Measurements from ENCODE around the gene MROH7.

The MROH7 gene

GRCh38 chr1:54643736-54644135, 2.1 kb downstream of the MROH7 start:
- no peak for TF ChIP-seq CTCF (IDR thresholded peaks at IDR 0.05)
- Mint-ChIP-seq H3K27me3 (ENCODE audit: low read depth, poor library complexity) (peaks cover 20% of the 10 kb centered on the region), H3K4me1 (peaks cover 42% of the 10 kb centered on the region), H3K9me3 (peaks cover 46% of the 10 kb centered on the region), H3K27ac (no peak overlapping the region), H3K36me3 (ENCODE audit: low read depth) (peaks cover 11% of the 10 kb centered on the region), H3K4me3 (no peak overlapping the region)
- no peak for DNase-seq

- no peak for TF ChIP-seq CTCF (IDR thresholded peaks at IDR 0.05)
- no peak overlapping the region for H3K27ac Mint-ChIP-seq
- DNase-seq, result no peak
- H3K9me3 Mint-ChIP-seq, result peaks cover 46% of the 10 kb centered on the region
- H3K27me3 Mint-ChIP-seq (ENCODE audit: low read depth, poor library complexity), result peaks cover 20% of the 10 kb centered on the region
- peaks cover 11% of the 10 kb centered on the region for H3K36me3 Mint-ChIP-seq (ENCODE audit: low read depth)
- no peak overlapping the region for H3K4me3 Mint-ChIP-seq
- peaks cover 47% of the 10 kb centered on the region for H3K4me1 Mint-ChIP-seq
Observed at GRCh38 chr1:54645806-54646676, 4.5 kb downstream of the MROH7 start.

- no peak for TF ChIP-seq CTCF (IDR thresholded peaks at IDR 0.05)
- Mint-ChIP-seq H3K9me3 (peaks cover 19% of the 10 kb centered on the region), H3K27me3 (ENCODE audit: low read depth, poor library complexity) (peaks cover 30% of the 10 kb centered on the region), H3K4me1 (peaks cover 46% of the 10 kb centered on the region), H3K36me3 (ENCODE audit: low read depth) (no peaks in the 10 kb centered on the region), H3K27ac (no peak overlapping the region), H3K4me3 (peak overlapping the region; percentile 40)
- peak; percentile 66 for DNase-seq
Observed at GRCh38 chr1:54649130-54649898, 7.7 kb downstream of the MROH7 start.

GRCh38 chr1:54649921-54650320, 8.3 kb downstream of the MROH7 start:
- H3K27me3 Mint-ChIP-seq (ENCODE audit: low read depth, poor library complexity), result peaks cover 32% of the 10 kb centered on the region
- peak overlapping the region; percentile 40 for H3K4me3 Mint-ChIP-seq
- TF ChIP-seq CTCF (IDR thresholded peaks at IDR 0.05), result no peak
- H3K27ac Mint-ChIP-seq, result no peak overlapping the region
- H3K36me3 Mint-ChIP-seq (ENCODE audit: low read depth), result no peaks in the 10 kb centered on the region
- H3K9me3 Mint-ChIP-seq, result peaks cover 15% of the 10 kb centered on the region
- DNase-seq, result no peak
- H3K4me1 Mint-ChIP-seq, result peaks cover 46% of the 10 kb centered on the region

- H3K9me3 Mint-ChIP-seq, result peaks cover 10% of the 10 kb centered on the region
- H3K27me3 Mint-ChIP-seq (ENCODE audit: low read depth, poor library complexity), result peaks cover 32% of the 10 kb centered on the region
- H3K4me1 Mint-ChIP-seq, result peaks cover 46% of the 10 kb centered on the region
- no peak overlapping the region for H3K27ac Mint-ChIP-seq
- no peak for TF ChIP-seq CTCF (IDR thresholded peaks at IDR 0.05)
- no peak for DNase-seq
- H3K36me3 Mint-ChIP-seq (ENCODE audit: low read depth), result no peaks in the 10 kb centered on the region
- no peak overlapping the region for H3K4me3 Mint-ChIP-seq
Observed at GRCh38 chr1:54650417-54650816, 8.8 kb downstream of the MROH7 start.

Measured in nephron progenitor cell (in vitro differentiated cells).